ENCODE data around the gene EIF4ENIF1. TPM values are rescaled to one million over a fixed set of nuclear protein-coding genes. Genes with fewer than 3 reads are reported as not detected.

Gene EIF4ENIF1
- polyA plus RNA-seq, 1 of the 3 experiments (the other 2 are of a cell fraction): 18.4 TPM

- TF ChIP-seq EP300 (IDR thresholded peaks at IDR 0.05; ENCODE audit: borderline replicate concordance in 1 of 2, low read depth in 1 of 2, low read length in 1 of 2) (peak; percentile 63 to 80), FOXJ3 (CRISPR knock-in tag; IDR thresholded peaks at IDR 0.05) (no peak), PBX3 (IDR thresholded peaks at IDR 0.05) (peak; percentile 92), GATA2 (CRISPR knock-in tag; IDR thresholded peaks at IDR 0.05) (no peak), NRF1 (IDR thresholded peaks at IDR 0.05; ENCODE audit: low read depth, low read length) (no peak), EZH2phosphoT487 (IDR thresholded peaks at IDR 0.05; ENCODE audit: borderline replicate concordance, low read depth) (no peak), SIN3A (IDR thresholded peaks at IDR 0.05; ENCODE audit: borderline replicate concordance, low read depth, low read length) (peak; percentile 58; the same call in 1 of the 2 replicates), YY1 (IDR thresholded peaks at IDR 0.05; ENCODE audit: low read depth) (no peak), FOSL2 (IDR thresholded peaks at IDR 0.05; ENCODE audit: borderline replicate concordance, low read depth) (peak; percentile 33; the same call in 1 of the 2 replicates), ZBTB33 (IDR thresholded peaks at IDR 0.05; ENCODE audit: borderline replicate concordance, low read depth) (no peak), TCF12 (IDR thresholded peaks at IDR 0.05) (peak; percentile 95), ELF1 (IDR thresholded peaks at IDR 0.05) (no peak), CTCF (IDR thresholded peaks at IDR 0.05) (no peak), USF1 (IDR thresholded peaks at IDR 0.05; ENCODE audit: borderline replicate concordance, low read depth) (no peak)
- TF ChIP-seq, protein P1, sequence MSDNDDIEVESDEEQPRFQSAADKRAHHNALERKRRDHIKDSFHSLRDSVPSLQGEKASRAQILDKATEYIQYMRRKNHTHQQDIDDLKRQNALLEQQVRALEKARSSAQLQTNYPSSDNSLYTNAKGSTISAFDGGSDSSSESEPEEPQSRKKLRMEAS (IDR thresholded peaks at IDR 0.05; ENCODE audit: low read depth): no peak
Measured at GRCh38 chr22:31532060-31532459, 42.4 kb upstream of the EIF4ENIF1 start (continued).

GRCh38 chr22:31530823-31531195 lies 41.2 kb upstream of the EIF4ENIF1 start:
- 36% methylated on average over 3 of the region's 3 CpGs for WGBS (ENCODE audit: low lambda C conversion rate)
- no peak for TF ChIP-seq RAD21 (IDR thresholded peaks at IDR 0.05; ENCODE audit: low read length)
- 0 out of 2 replicates have a peak, but pooled peaks have one; percentile 1 for TF ChIP-seq FOSL2 (IDR thresholded peaks at IDR 0.05; ENCODE audit: borderline replicate concordance, low read depth)
- no peak for TF ChIP-seq PBX3 (IDR thresholded peaks at IDR 0.05)
- no peak for TF ChIP-seq SIN3A (IDR thresholded peaks at IDR 0.05; ENCODE audit: borderline replicate concordance, low read depth, low read length)
- TF ChIP-seq, protein P1 (IDR thresholded peaks at IDR 0.05; ENCODE audit: low read depth): 0 out of 2 replicates have a peak, but pooled peaks have one; percentile 32
- no peak for TF ChIP-seq ELF1 (IDR thresholded peaks at IDR 0.05)
- 0 out of 2 replicates have a peak, but pooled peaks have one; percentile 12 for TF ChIP-seq JUND (IDR thresholded peaks at IDR 0.05)
- H3K79me2 ChIP-seq (ENCODE audit: insufficient read depth): peaks cover 16% of the 10 kb centered on the region; the same call in 1 of the 2 replicates
- DNase-seq: no peak
- peak overlapping the region; percentile 66; the same call in 1 of the 2 replicates for H2AFZ ChIP-seq (ENCODE audit: low read depth)
- no peaks in the 10 kb centered on the region for H4K20me1 ChIP-seq (ENCODE audit: insufficient read depth)
- H3K4me2 ChIP-seq: peak overlapping the region; percentile 7; the same call in 1 of the 2 replicates
- H3K4me3 ChIP-seq (ENCODE audit: low read depth in 2 of 2, low read length in 1 of 2): no peak overlapping the region
- no peaks in the 10 kb centered on the region for H3K27me3 ChIP-seq (ENCODE audit: insufficient read depth)
- H3K9me3 ChIP-seq: no peaks in the 10 kb centered on the region
- POLR2A ChIA-PET: no interaction called here
- H3K9me2 ChIP-seq: no peaks in the 10 kb centered on the region
- CTCF ChIA-PET: interaction anchor here (0.7 to 1.9 kb wide), 2 partner anchors 12 to 14 kb away, joined by 3 to 5 read pairs; no protein-coding TSS in a partner anchor
- H3K9ac ChIP-seq: peak overlapping the region; percentile 47; the same call in 1 of the 2 replicates
- peaks cover 30% of the 10 kb centered on the region for H3F3A ChIP-seq (replicated peaks; ENCODE audit: insufficient read depth)
- H3K27ac ChIP-seq (ENCODE audit: low read depth in 2 of 2, low read length in 1 of 2): peak overlapping the region; percentile 75 to 88
- H3K4me1 ChIP-seq (ENCODE audit: control insufficient read depth in 1 of 2, insufficient read depth in 2 of 2, low read depth in 1 of 2, low read length in 1 of 2): peaks cover 0 to 8% of the 10 kb centered on the region in 2 experiments; a peak in 1 of 4 replicates
- peaks cover 0 to 5% of the 10 kb centered on the region in 2 experiments for H3K36me3 ChIP-seq (replicated peaks in 1 of 2; ENCODE audit: control insufficient read depth in 1 of 2, insufficient read depth in 2 of 2, low read length in 1 of 2)

Measured in SK-N-SH (cell line).